Activated CD4-positive, alpha-beta T cell treated with anti-CD3 and anti-CD28 coated beads for 1 hour (primary cell): Measurements from ENCODE around the gene LRRC4B.
"Not testable (repeated sequence)": the region's sequence is repeated elsewhere in the genome, so short reads cannot be mapped to it uniquely, and the experiment has no call there.

Experiments used
- DNase-seq: peaks from one replicate; pipeline ENCODE4 v3.0.0-alpha.2; 2020

LRRC4B gene, protein sequence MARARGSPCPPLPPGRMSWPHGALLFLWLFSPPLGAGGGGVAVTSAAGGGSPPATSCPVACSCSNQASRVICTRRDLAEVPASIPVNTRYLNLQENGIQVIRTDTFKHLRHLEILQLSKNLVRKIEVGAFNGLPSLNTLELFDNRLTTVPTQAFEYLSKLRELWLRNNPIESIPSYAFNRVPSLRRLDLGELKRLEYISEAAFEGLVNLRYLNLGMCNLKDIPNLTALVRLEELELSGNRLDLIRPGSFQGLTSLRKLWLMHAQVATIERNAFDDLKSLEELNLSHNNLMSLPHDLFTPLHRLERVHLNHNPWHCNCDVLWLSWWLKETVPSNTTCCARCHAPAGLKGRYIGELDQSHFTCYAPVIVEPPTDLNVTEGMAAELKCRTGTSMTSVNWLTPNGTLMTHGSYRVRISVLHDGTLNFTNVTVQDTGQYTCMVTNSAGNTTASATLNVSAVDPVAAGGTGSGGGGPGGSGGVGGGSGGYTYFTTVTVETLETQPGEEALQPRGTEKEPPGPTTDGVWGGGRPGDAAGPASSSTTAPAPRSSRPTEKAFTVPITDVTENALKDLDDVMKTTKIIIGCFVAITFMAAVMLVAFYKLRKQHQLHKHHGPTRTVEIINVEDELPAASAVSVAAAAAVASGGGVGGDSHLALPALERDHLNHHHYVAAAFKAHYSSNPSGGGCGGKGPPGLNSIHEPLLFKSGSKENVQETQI

DNA sequence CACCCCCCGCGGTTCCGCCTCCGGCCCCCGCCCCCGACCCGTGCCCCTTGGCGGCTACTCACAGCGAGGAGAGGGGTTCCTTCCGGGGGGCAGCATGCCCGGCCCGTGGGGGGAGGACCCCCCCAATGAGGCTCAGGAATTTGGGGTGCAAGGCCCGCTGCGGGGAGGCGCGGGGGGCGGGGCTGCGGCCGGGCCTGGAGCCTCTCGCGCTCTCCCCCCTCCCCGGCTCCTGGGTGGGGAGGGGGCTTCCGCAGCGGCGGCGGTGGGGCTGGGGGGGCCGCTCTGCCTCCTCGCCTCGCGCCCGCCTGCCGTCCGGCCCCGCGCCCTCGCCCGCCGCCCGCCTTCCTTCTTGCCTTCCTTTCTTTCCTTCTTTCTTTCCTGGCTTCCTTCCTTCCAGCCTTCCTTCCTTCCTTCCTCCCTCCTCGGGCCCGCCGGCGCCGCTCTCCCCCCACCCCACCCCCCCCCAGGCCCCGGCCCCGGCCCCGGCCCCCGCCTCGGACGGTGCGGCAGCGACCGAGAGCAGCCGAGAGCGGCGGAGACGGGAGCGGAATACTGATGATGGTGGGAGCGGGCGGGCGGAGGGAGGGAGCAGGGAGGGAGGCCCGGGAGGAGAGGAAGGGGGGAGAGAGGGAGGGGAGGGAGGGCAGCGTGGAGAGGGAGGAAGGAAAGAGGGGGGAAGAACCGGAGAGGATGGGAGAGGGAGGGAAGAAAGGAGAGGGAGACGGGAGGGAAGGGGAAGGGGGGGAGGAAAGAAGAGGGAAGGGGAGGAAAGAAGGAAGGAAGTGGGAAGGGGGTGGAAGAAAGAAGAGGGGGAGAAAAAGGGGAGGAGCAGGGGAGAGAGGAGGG is at the start of gene LRRC4B:
TSS of gene LRRC4B (minus strand) at position 554 of the 846 bp plus-strand sequence. CDS start 19,597 bp downstream, outside the sequence.
- DNase-seq, result no peak

DNA sequence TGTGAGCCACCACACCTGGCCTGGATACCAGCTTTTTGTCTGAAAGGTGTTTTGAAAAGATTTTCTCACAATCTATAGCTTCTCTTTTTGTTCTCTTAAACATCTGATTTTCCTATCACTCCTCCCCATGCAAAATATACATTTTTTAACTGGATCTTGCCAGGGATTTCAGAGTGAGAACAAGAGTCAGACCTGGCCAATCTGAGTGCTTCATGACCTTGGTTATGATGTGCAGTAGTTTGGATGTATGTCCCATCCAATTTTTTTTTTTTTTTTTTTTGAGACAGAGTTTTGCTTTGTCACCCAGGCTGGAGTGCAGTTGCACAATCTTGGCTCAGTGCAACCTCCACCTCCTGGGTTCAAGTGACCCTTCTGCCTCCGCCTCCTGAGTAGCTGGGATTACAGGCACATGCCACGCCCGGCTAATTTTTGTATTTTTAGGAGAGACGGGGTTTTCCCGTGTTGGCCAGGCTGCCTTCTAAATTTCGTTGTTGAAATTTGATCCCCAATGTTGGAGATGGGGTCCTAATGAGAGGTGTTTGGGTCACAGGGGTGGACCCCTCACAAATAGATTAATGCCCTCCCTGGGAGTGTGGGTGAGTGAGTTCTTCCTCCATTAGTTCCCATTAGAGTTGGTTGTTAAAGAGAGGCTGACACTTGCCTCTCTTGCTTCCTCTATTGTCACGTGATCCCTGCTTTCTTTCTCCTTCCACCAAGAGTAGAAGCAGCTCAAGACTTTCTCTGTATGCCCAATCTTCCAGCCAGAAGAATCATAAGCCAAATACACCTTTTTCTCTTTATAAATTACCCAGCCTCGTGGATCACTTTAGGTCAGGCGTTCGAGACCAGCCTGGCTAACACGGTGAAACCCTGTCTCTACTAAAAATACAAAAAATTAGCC is 44.5 kb upstream of the LRRC4B start:
- not testable (repeated sequence) for DNase-seq

DNA sequence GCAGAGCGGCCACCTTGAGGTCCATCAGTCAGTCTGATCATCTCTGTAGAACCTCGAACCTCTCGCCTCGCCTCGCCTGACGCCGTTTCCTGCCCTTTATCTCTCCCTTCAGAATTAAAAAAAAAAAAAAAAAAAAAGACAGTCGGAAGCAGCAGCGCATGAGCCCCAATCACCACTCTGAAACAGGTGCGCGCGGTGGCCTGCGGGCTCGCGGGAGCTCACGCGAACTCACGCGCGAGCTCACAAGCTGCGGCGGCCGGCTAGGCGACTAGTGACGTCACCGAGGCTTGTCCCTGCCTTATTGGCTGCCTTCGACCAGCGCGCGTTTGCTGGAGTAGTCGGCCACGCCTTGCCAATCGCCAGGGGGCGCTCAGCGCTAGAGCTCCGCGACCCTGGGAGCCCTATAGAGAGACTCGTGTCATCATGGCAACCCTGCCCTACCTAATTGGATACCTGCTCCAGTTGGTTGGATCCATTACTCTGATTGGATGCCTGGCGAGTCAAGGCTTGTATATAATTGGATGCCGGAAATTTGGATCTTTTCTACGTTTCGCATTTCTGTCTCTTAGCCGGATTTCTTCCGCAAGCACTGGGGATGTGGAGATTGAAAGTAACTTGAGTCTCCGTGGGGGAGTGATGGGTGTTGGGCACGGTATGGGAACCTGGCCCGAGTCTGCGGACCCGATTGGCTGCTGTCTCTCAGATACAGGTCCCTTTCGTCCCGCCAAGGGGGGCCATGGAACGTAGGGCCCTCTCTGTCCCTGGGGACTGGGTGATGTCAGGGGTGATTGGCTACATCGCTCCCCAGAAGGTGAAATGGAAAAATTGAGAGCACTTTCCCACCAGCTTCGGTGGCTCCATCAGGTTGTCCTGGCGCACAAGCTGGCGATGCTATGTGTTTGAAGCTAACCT is 39.9 kb upstream of the LRRC4B start:
- DNase-seq, result peak; percentile 48

DNA sequence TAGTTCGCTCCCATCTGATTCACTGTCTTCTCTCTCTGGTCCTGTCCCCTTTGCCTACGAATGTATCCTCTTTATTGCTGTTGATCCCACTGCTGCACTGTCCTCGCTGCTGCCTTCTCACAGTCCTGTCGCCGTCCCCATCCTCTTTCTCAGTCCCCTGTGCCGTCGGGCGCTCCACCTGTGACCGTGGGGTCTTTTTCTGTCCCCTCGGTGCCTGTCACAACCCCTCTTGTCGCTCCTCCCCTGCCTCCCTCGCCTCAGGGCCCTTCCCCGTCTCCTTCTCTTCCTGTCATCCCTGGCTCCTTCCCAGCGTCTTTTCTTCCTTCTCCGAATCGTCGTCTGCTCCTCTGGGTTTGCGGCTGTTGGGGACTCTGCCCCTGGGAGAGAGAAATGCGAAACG is 39.2 kb upstream of the LRRC4B start:
- DNase-seq, result no peak

DNA sequence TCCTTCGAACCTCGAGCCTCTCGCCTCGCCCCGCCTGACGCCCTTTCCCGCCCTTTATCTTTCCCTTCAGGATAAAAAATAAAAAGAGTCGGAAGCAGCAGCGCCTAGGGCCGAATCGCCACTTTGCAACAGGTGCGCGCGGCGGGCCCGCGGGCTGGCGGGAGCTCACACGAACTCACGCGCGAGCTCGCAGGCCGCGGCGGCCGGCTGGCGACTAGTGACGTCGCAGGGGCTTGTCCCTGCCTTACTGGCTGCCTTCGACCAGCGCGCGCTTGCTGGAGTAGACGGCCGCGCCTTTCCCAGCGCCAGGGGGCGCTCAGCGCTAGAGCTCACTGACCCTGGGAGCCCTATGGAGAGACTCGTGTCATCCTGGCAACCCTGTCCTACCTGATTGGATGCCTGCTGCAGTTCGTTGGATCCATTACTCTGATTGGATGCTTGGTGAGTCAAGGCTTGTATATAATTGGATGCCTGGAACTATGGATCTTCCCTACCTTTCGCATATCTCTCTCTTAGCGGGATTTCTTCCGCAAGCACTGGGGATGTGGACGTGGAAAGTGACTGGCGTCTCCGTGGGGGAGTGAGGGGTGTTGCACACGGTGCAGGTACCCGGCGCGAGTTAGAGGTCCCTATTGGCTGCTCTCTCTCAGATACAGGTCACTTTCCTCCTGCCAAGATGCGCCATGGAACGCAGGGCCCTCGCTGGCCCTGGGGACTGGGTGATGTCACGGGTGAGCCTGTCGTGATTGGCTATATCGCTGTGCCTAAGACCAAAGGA is 38.0 kb upstream of the LRRC4B start:
- DNase-seq, result not testable (repeated sequence)

DNA sequence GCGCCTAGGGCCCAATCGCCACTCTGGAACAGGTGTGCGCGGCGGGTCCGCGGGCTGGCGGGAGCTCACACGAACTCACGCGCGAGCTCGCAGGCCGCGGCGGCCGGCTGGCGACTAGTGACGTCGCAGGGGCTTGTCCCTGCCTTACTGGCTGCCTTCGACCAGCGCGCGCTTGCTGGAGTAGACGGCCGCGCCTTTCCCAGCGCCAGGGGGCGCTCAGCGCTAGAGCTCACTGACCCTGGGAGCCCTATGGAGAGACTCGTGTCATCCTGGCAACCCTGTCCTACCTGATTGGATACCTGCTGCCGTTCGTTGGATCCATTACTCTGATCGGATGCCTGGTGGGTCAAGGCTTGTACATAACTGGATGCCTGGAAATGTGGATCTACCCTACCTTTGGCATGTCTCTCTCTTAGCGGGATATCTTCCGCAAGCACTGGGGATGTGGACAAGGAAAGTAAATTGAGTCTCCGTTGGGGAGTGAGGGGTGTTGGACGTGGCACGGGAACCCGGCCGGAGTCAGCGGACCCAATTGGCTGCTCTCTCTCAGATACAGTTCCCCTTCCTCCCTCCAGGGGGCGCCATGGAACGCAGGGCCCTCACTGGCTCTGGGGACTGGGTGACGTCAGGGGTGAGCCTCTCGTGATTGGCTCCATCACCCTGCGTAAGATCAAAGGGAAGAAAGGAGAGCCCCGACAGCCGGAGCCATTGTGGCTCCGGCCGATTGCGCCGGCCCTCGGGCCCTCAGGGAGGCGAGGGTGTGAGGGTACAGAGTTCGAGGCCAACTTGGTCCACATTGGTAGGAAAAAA is 36.2 kb upstream of the LRRC4B start:
- not testable (repeated sequence) for DNase-seq

DNA sequence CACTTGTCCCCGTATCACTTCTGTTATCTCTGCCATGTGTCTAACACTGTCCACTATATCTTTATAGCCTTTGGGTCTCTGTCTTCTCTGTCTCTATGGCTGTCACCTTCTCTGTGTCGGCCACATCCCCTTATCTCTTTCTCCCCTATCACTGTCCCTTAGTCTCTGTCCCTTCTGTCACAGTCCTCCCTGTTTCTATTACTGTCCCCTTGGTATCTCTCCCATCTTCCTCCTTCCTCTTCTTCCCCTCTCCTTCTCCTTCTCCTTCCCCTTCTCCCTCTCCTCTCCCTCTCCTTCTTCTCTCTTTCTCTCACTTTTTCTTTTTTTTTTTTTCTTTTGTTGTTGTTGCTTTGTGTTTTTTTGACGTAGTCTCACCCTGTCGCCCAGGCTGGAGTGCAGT is 34.7 kb upstream of the LRRC4B start:
- DNase-seq, result no peak

DNA sequence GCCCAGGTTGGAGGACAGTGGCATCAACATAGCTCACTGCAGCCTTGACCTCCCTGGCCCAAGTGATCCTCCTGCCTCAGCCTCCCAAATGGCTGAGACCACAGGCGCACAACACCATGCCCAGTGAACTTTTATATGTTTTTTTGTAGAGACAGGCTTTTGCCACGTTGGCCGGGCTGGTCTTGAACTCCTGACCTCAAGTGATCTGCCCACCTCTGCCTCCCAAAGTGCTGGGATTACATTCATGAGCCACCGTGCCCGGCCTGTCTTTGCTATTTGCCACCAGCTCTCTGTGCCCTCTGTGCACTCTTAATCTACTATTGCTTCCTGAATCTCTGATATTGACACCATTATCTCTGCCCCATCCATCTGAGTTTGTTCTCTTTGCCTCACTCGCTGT is 34.3 kb upstream of the LRRC4B start:
- DNase-seq, result no peak

DNA sequence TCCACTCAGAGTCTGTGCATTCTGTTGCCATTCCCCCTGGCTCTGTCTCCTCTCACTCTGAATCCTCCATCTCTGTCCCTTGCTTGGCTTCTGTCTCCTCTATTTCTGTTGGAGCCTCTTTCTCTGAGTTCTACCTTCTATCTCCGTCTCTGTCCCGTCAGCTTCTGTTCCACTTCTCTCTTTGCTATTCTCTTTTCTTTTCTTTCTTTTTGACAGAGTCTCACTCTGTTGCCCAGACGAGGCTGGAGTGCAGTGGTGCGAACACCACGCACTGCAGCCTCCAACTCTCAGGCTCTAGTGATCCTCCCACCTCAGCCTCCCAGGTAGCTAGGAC is 33.8 kb upstream of the LRRC4B start:
- no peak for DNase-seq

DNA sequence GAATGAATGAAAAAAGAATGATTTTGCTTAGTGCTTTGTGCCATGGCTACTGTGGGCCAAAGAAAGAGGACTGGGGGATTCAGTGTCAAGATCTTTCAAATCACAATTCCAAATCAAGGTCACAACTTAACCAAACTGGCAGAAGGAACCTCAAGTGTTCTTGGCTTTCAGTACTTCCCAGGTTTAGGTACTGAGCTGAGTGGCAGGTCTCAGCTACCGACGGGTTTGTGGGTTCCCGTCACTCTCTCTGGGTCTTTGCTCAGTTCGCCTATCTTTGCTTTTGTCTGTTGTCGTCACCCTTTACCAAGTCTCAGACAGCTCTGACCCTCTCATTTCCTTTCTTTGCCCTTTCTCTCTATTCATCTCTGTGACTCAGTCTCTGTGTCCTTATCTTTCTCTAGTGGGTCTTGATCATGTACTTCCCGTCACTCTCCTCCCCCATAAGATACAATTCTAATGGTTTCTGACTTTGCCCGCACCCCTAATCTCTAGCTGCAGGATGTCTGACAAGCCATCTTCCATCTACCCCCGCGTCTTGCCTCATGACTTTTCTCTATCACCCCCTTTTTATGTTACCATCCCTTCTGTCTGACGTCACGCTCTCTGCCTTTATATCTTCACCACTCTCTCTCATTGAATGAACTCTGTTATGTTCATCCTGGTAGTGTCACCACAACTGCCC is 33.3 kb upstream of the LRRC4B start:
- DNase-seq, result no peak

DNA sequence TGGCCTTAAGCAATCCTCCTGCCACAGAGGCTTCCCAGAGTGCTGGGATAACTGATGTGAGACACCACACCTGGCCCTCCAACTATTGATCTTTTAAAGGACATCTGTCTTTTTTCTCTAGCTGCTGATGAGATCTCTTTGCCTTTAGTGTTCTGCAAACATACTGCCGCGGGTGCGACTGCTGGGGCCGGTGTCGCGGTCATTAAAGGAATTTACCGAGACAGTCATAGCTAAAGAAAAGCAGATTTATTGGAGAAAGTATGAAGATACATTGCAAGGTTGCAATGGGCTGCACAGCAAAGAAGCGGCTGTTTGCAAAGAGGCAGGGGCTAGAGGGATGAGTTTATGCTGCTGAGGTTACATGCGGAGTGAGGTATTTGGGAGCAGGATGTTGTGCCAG is 31.2 kb upstream of the LRRC4B start:
- DNase-seq, result no peak

DNA sequence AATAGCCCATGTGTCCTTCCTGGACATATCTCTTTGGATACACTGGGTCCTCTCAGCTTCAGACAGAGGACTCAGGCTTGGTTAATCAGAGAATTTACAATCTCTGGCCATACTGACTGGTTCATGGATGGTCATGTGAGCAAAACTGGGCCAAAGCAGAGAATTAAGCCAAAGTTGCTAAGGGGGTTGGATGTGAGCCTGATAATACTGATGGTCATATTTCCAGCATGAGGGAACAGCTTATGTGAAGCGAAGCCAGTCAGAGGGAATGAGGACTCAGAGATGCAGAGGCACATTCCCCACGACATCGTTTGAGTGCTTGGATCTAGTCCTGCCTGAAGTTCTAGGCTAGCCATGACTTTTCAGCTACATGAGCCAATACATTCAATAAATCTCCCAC is 22.0 kb upstream of the LRRC4B start:
- DNase-seq, result no peak

DNA sequence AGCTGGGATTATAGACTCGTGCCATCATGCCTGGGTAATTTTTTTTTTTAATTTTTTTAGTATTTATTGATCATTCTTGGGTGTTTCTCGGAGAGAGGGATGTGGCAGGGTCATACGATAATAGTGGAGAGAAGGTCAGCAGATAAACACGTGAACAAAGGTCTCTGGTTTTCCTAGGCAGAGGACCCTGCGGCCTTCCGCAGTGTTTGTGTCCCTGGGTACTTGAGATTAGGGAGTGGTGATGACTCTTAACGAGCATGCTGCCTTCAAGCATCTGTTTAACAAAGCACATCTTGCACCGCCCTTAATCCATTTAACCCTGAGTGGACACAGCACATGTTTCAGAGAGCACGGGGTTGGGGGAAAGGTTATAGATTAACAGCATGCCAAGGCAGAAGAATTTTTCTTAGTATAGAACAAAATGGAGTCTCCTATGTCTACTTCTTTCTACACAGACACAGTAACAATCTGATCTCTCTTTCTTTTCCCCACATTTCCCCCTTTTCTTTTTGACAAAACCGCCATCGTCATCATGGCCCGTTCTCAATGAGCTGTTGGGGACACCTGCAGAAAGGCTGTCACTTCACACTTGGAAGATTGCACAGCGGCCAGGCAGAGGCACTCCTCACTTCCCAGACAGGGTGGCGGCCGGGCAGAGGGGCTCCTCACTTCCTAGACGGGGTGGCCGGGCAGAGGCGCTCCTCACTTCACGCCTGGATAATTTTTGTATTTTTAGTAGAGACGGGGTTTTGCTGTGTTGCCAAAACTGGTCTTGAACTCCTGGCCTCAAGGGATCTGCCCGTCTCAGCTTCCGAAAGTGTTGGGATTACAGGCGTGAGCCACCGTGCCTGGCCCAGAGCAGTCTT is 13.8 kb upstream of the LRRC4B start:
- not testable (repeated sequence) for DNase-seq

DNA sequence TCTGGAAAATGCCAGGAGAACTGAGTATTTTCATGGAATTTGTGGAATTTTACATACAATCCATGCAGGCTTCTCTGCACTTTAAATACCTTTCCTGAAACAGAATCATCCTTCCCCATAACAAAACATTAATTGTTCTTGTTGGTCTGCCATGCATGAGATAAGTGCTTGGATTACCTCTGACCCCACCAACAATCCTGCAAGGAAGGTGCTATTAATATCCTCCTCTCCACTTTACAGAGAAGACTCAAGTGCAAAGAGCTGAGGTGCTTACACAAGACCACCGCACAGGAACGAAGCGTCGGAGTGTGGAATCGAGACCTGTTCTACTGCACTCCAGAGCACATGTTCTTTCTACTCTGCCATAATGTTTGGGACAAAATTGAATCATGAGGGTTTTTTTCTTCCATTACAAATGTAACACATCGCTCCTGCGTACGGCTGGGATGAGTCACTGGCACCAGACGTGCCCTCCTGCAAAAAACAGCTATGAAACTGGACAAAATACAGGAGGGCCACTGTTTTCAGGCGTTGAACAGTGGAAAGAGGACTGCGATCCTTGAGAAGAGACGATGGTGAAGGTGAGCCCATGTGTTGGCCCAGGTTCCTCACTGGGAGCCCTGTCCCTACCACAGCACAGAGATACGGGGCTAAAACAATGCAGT is 12.9 kb upstream of the LRRC4B start:
- DNase-seq, result no peak

DNA sequence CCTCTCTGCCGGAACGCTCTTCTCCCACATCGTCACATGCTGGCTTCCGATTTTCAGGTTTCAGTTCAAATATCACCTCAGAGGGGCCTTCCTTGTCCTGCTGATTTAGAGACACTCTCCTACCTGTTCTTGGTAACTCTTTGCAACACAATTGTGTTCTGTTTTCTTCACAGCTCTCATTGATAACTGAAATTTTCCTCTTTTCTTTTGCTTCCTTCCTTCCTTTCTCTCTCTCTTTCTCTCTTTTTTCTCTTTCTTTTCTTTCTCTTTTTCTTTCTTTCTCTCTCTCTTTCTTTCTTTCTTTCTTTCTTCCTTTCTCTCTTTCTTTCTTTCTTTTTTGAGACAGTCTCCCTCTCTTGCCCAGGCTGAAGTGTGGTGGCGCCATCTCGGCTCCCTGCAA is 12.0 kb upstream of the LRRC4B start:
- DNase-seq, result no peak

DNA sequence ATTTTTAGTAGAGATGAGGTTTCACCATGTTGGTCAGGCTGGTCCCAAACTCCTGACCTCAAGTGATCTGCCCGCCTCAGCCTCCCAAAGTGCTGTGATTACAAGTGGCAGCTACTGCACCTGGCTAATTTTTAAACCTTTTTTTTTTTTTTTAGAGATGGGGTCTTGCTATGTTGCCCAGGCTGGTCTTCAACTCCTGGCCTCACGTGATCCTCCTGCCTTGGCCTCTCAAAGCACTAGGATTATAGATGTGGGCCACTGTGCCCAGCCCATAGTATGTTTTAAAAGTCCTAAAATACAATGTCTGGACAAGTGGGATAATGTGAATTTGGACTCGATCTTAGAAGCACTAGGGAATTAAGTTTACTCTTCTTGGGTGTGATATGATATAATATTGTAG is 8.5 kb upstream of the LRRC4B start:
- not testable (repeated sequence) for DNase-seq

DNA sequence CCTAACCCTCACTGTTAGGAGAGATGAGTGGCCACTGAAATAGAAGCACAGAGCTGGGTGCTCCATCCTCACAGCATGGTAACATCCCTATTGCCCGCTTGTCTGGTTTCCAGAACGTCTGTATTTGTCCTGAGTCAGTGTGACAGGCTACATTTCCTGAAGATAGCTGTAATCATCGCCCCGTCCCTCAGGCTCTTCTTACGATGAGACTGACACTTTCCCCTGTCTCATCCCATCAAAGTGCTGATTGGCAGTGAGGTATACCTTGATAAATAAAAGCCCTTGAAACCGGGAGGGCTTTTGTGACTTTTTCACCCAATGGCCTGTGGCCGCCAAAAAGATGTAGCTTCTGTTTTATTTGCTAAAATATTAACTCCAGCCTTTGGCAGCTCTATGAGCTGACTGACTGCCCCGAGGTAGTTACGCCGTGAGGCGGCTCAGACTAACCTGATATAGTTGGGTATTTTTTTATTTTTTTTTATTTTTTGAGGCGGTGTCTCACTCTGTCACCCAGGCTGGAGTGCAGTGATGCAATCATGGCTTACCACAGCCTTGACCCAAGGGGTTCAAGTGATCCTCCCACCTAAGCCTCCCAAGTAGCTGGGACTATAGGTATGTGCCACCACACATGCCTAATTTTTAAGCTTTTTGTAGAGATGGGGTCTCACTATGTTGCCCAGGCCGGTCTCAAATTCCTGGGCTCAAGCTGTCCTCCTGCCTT is 5.7 kb upstream of the LRRC4B start:
- no peak for DNase-seq
